Measurements from ENCODE around the gene SGIP1. TPM values are rescaled to one million over a fixed set of nuclear protein-coding genes. Genes with fewer than 3 reads are reported as not detected.

Gene SGIP1
- total and polyA plus RNA-seq, 2 donors (not counting 3 experiments of a cell fraction or from before 2014, with no cell fraction given) = 30.9 to 68.9 TPM

DNA sequence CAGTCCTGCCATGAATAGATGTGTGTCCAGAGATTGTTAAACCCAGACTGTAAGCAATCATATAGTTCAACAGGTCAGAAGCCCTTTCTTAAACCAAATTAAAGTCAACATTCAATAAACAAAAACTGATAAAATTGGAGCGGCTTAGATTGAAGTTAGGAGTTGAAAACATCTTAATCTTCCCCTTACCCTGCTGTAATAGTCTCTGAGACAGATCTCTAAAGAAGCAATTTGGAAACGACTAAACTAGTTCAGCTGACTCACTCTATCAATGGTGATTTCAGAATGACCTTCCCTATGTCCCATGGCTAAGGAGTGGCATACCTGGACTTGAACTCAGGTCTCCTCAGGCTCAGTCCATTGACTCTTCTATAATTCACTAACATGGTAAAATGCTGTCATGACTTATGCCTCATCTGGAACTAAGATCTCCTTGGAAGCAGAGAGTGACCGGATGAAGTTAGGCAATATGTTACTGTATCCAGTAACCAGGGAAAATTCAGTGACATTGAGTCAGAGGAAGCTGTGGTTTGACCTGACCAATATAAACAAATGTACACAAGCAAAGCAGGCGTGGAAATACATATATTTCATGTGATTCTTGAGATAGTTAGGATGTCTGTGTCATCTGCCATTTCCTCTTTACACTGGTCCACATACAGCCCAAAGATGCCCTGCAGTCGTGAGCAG, 30.1 kb downstream of the SGIP1 start:
- dilution Hi-C loops (cut with MboI; ENCODE audit: extremely low pct_ligation_motif_present, low sequenced_read_pairs) (no loop called here), intact Hi-C loops (cut with micrococcal nuclease) (loop anchor here (1.0 to 10.0 kb wide), 14 partner anchors 21 to 1139 kb away; partner anchors contain the start of genes DYNLT5, LEPR and LEPROT)
- DNase-seq (ENCODE audit: low read depth, low spot score) = peak; percentile 97
- ChIA-PET POLR2A (interaction anchor here (1.5 kb wide), 1 partner anchor 60 kb away, joined by 4 read pairs; no protein-coding TSS in a partner anchor), CTCF (interaction anchor here (0.8 to 2.6 kb wide), 10 partner anchors 14 to 222 kb away, joined by 3 to 8 read pairs (median 4); partner anchors contain the start of gene SGIP1)
- Histone ChIP-seq H3K27ac (ENCODE audit: insufficient read depth, low read depth, low read length) (peak overlapping the region; percentile 98), H3K4me2 (ENCODE audit: insufficient read depth, low read length) (peak overlapping the region; percentile 84), H2AFZ (ENCODE audit: low read depth, low read length) (no peak overlapping the region), H3K9me3 (replicated peaks; ENCODE audit: control insufficient read depth, insufficient read depth, low read length) (no peaks in the 10 kb centered on the region), H3K9ac (replicated peaks; ENCODE audit: extremely low read depth, insufficient read depth, low read length) (peak overlapping the region; percentile 87), H3K79me2 (ENCODE audit: control insufficient read depth, insufficient read depth, low read length) (no peaks in the 10 kb centered on the region), H3K27me3 (ENCODE audit: control insufficient read depth in 2 of 2, insufficient read depth in 2 of 2, low read length in 2 of 2) (no peaks in the 10 kb centered on the region), H4K20me1 (replicated peaks; ENCODE audit: control insufficient read depth, extremely low read depth, insufficient read depth, low read length) (no peaks in the 10 kb centered on the region), H3K9me1 (replicated peaks; ENCODE audit: control insufficient read depth, extremely low read depth, insufficient read depth, low read length) (no peaks in the 10 kb centered on the region), H3K4me1 (ENCODE audit: control insufficient read depth, extremely low read depth, insufficient read depth, low read length) (peaks cover 29% of the 10 kb centered on the region), H3K36me3 (ENCODE audit: control insufficient read depth in 2 of 2, extremely low read depth in 1 of 2, insufficient read depth in 2 of 2, low read length in 2 of 2) (no peaks in the 10 kb centered on the region), H3K4me3 (replicated peaks in 1 of 3; ENCODE audit: insufficient read depth in 1 of 3, low read depth in 1 of 3, low read length in 3 of 3) (peak overlapping the region in 1 of 3 experiments; percentile 11)
- peak; percentile 92 for FAIRE-seq
- no TSS peak for BruUV-seq (replicated peaks)
- no peak for TF ChIP-seq EZH2 (IDR thresholded peaks at IDR 0.05; ENCODE audit: borderline replicate concordance, low read depth, low read length, severe bottlenecking)
- peak; percentile 88 for TF ChIP-seq POLR2AphosphoS5 (IDR thresholded peaks at IDR 0.05; ENCODE audit: insufficient read depth, low read depth, low read length)
- peak; percentile 97 for TF ChIP-seq FOS (IDR thresholded peaks at IDR 0.05; ENCODE audit: borderline replicate concordance, insufficient read depth, low read length)
- TF ChIP-seq GATA2 (IDR thresholded peaks at IDR 0.05; ENCODE audit: insufficient read depth, insufficient read length, low read depth, low read length) = peak; percentile 96
- TF ChIP-seq CTCF (IDR thresholded peaks at IDR 0.05; ENCODE audit: extremely low read depth in 1 of 2, insufficient read depth in 1 of 2, low read depth in 1 of 2, low read length in 2 of 2) = no peak
- TF ChIP-seq, protein P1, sequence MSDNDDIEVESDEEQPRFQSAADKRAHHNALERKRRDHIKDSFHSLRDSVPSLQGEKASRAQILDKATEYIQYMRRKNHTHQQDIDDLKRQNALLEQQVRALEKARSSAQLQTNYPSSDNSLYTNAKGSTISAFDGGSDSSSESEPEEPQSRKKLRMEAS (IDR thresholded peaks at IDR 0.05; ENCODE audit: insufficient read depth, insufficient read length) = no peak
- peak; percentile 48 for TF ChIP-seq POLR2A (IDR thresholded peaks at IDR 0.05; ENCODE audit: low read depth, low read length)
- TF ChIP-seq JUN (IDR thresholded peaks at IDR 0.05; ENCODE audit: borderline replicate concordance, insufficient read depth, insufficient read length, low read depth) = peak; percentile 99
- no peak for TF ChIP-seq MYC (IDR thresholded peaks at IDR 0.05; ENCODE audit: low read depth, low read length)
